ENCODE results near the gene SLC39A5.
"Not testable (repeated sequence)": the region's sequence is repeated elsewhere in the genome, so short reads cannot be mapped to it uniquely, and the experiment has no call there.

Gene SLC39A5

GRCh38 chr12:56252649-56253048 lies 22.8 kb downstream of the SLC39A5 start:
- DNase-seq = no peak

- no peak for DNase-seq
Measured at GRCh38 chr12:56253091-56253490, 23.2 kb downstream of the SLC39A5 start.

GRCh38 chr12:56255671-56256070 lies 25.8 kb downstream of the SLC39A5 start:
- no peak for DNase-seq

- no peak for DNase-seq
Measured at GRCh38 chr12:56256326-56256960, 26.6 kb downstream of the SLC39A5 start.

- no peak for DNase-seq
Measured at GRCh38 chr12:56257071-56257470, 27.2 kb downstream of the SLC39A5 start.

- peak; percentile 88 for DNase-seq
Measured at GRCh38 chr12:56257491-56258067, 27.7 kb downstream of the SLC39A5 start.

- DNase-seq = peak; percentile 82
Measured at GRCh38 chr12:56258068-56258819, 28.4 kb downstream of the SLC39A5 start, which contains the start of gene ANKRD52. Gene ANKRD52, minus strand, starts transcription at chr12:56258384. Its CDS starts 115 bp downstream, at chr12:56258269.

- no peak for DNase-seq
Measured at GRCh38 chr12:56258820-56259183, 29.0 kb downstream of the SLC39A5 start.

GRCh38 chr12:56260380-56260779 lies 30.5 kb downstream of the SLC39A5 start:
- DNase-seq = no peak

GRCh38 chr12:56260921-56261320 lies 31.1 kb downstream of the SLC39A5 start:
- no peak for DNase-seq

- peak; percentile 95 for DNase-seq
Measured at GRCh38 chr12:56261503-56262232, 31.8 kb downstream of the SLC39A5 start.

- DNase-seq = not testable (repeated sequence)
Measured at GRCh38 chr12:56262955-56263354, 33.1 kb downstream of the SLC39A5 start.

GRCh38 chr12:56266068-56266692 lies 36.3 kb downstream of the SLC39A5 start:
- DNase-seq = not testable (repeated sequence)

- DNase-seq = peak; percentile 97
Measured at GRCh38 chr12:56266693-56267442, 37.0 kb downstream of the SLC39A5 start, which contains the start of gene COQ10A. Gene COQ10A, plus strand, starts transcription at chr12:56266942. Its CDS starts 177 bp downstream, at chr12:56267119.

- peak; percentile 64 for DNase-seq
Measured at GRCh38 chr12:56267443-56268071, 37.7 kb downstream of the SLC39A5 start.

- peak; percentile 70 for DNase-seq
Measured at GRCh38 chr12:56271031-56271430, 41.2 kb downstream of the SLC39A5 start.

GRCh38 chr12:56272468-56272867 lies 42.6 kb downstream of the SLC39A5 start:
- DNase-seq = not testable (repeated sequence)

GRCh38 chr12:56274299-56274698 lies 44.4 kb downstream of the SLC39A5 start:
- DNase-seq = no peak

- DNase-seq = no peak
Measured at GRCh38 chr12:56278905-56279304, 49.1 kb downstream of the SLC39A5 start.

- DNase-seq = no peak
Measured at GRCh38 chr12:56280849-56281248, 51.0 kb downstream of the SLC39A5 start.

GRCh38 chr12:56282030-56282429 lies 52.2 kb downstream of the SLC39A5 start:
- no peak for DNase-seq

Data from islet precursor cell (in vitro differentiated cells).